Stomach (tissue), 9 donors: ENCODE measurements around the gene COL4A2. TPM values are rescaled to one million over a fixed set of nuclear protein-coding genes. Genes with fewer than 3 reads are reported as not detected.
A peak's percentile ranks its signal among the peaks of the same experiment; 100 is the strongest.

Experiments
- DNase-seq, 2 donors: peaks; one replicate each; pipeline versions ENCODE4 v3.0.0 to v3.0.0-alpha.2; 2013 to 2019
- H3K27ac ChIP-seq, 5 donors: fragments of 200-600 bp in 4 of 5; sonication (generic) in 4 of 5; one replicate each; pipeline ENCODE4 v1.5.1; 2013 to 2019; ENCODE audit warnings: mild to moderate bottlenecking in 1 of 5, moderate library complexity in 1 of 5
- H3K27me3 ChIP-seq, 3 donors: fragments of 200-600 bp; sonication (generic); one replicate each; pipeline ENCODE4 v1.5.1; 2017 to 2019; ENCODE audit warnings: mixed run types in 1 of 3
- H3K36me3 ChIP-seq, 4 donors: fragments of 200-600 bp; sonication (generic); 1 replicate in 3 of 4; 2 replicates in 1 of 4; pipeline ENCODE4 v1.5.1; 2016 to 2019
- H3K4me1 ChIP-seq, 4 donors: fragments of 200-600 bp; sonication (generic); one replicate each; pipeline ENCODE4 v1.5.1; 2016 to 2019
- H3K4me3 ChIP-seq, 4 donors: fragments of 200-600 bp; sonication (generic) in 3 of 4; one replicate each; pipeline ENCODE4 v1.5.1; 2016 to 2019; ENCODE audit warnings: mild to moderate bottlenecking in 1 of 4
- H3K9me3 ChIP-seq, 4 donors: fragments of 200-600 bp; sonication (generic); one replicate each; pipeline ENCODE4 v1.5.1; 2016 to 2019
- EP300 ChIP-seq: sonication (generic); formaldehyde crosslinking; IDR thresholded peaks from one replicate; pipeline ENCODE4 v1.6.1; 2017; ENCODE audit warnings: antibody characterized with exemption
- POLR2A ChIP-seq, 4 donors: fragments of 450-650 bp; IDR thresholded peaks; one replicate each; pipeline ENCODE4 v1.6.1; 2016; ENCODE audit warnings: antibody characterized with exemption in 4 of 4, control low read depth in 2 of 4, mild to moderate bottlenecking in 1 of 4, moderate library complexity in 1 of 4
- POLR2AphosphoS5 ChIP-seq, 3 donors: sonication (generic); formaldehyde crosslinking; IDR thresholded peaks; one replicate each; pipeline ENCODE4 v1.6.1; 2016; ENCODE audit warnings: antibody characterized with exemption in 3 of 3
- WGBS, 5 donors: extraction: QIAGEN DNeasy Blood & Tissue Kit in 3 of 5; methylation state at CpG; one replicate each; pipeline versions ENCODE4 v1.1.5 to v1.1.7; 2013 to 2018; 5-methylcytosine and 5-hydroxymethylcytosine counted together
- intact Hi-C: fragments of 100-400 bp; cut with DNase I; formaldehyde crosslinking; loops from one replicate; pipeline ENCODE4 v1.15.1; 2023; ENCODE audit warnings: low total_unique reads
- polyA plus RNA-seq, 3 donors: library from polyadenylated mRNA; stranded (reverse); fragments of 200-250 nt; gene quantifications; one replicate each; pipeline ENCODE4 v1.2.3, GENCODE V29; 2013
- total RNA-seq, 5 donors: library from RNA; depleted of rRNA; stranded (reverse); fragments of >200 nt; gene quantifications; one replicate each; pipeline versions ENCODE4 v1.1.0 to v1.2.3, GENCODE V29; 2014 to 2016
- TF ChIP-seq, protein P1 (sequence below), 7 experiments: fragments of 450-650 bp in 4 of 7; fragments of 200-600 bp in 3 of 7; sonication (generic) in 3 of 7; IDR thresholded peaks; one replicate each; pipeline ENCODE4 v1.5.1; 2016 to 2019; ENCODE audit warnings: antibody characterized with exemption in 7 of 7, control low read depth in 2 of 7, mild to moderate bottlenecking in 1 of 7
- donor health status: healthy with polysubstance abuse.
- donor health status: Bipolar disorder and iron deficiency.
- donor health status: healthy.

The COL4A2 gene
- total and polyA plus RNA-seq, 8 donors, result 24.0 to 531 (median 214) TPM

- intact Hi-C loops, result no loop called here
- no peak overlapping the region for H3K4me3 ChIP-seq
- H3K27ac ChIP-seq, result peak overlapping the region in 3 of 5 donors; percentile 2 to 51 (median 4)
- H3K4me1 ChIP-seq, result peaks cover 0 to 59% (median 24%) of the 10 kb centered on the region in 4 donors
- WGBS, 5 donors, result 76 to 91% (median 87%) methylated on average over 5 of the region's 5 CpGs
- no peak for DNase-seq
- no peaks in the 10 kb centered on the region for H3K36me3 ChIP-seq
- no peaks in the 10 kb centered on the region for H3K27me3 ChIP-seq
- no peaks in the 10 kb centered on the region for H3K9me3 ChIP-seq
- TF ChIP-seq POLR2A (IDR thresholded peaks at IDR 0.05) (no peak), POLR2AphosphoS5 (IDR thresholded peaks at IDR 0.05) (no peak), EP300 (no peak)
- TF ChIP-seq, protein P1, sequence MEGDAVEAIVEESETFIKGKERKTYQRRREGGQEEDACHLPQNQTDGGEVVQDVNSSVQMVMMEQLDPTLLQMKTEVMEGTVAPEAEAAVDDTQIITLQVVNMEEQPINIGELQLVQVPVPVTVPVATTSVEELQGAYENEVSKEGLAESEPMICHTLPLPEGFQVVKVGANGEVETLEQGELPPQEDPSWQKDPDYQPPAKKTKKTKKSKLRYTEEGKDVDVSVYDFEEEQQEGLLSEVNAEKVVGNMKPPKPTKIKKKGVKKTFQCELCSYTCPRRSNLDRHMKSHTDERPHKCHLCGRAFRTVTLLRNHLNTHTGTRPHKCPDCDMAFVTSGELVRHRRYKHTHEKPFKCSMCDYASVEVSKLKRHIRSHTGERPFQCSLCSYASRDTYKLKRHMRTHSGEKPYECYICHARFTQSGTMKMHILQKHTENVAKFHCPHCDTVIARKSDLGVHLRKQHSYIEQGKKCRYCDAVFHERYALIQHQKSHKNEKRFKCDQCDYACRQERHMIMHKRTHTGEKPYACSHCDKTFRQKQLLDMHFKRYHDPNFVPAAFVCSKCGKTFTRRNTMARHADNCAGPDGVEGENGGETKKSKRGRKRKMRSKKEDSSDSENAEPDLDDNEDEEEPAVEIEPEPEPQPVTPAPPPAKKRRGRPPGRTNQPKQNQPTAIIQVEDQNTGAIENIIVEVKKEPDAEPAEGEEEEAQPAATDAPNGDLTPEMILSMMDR (IDR thresholded peaks at IDR 0.05), result no peak
These were observed 30.5 kb upstream of the COL4A2 start for GRCh38 chr13:110276553-110276950.

- H3K27ac ChIP-seq, result peak overlapping the region in 3 of 5 donors; percentile 4 to 51 (median 37)
- intact Hi-C loops, result no loop called here
These were observed 29.6 kb upstream of the COL4A2 start for GRCh38 chr13:110277357-110277975.

GRCh38 chr13:110278859-110279258 lies 28.2 kb upstream of the COL4A2 start:
- Histone ChIP-seq H3K27ac (peak overlapping the region in 1 of 5 donors; percentile 51), H3K36me3 (no peaks in the 10 kb centered on the region), H3K27me3 (no peaks in the 10 kb centered on the region), H3K4me1 (peaks cover 0 to 82% (median 33%) of the 10 kb centered on the region in 4 donors), H3K4me3 (no peak overlapping the region), H3K9me3 (no peaks in the 10 kb centered on the region)
- intact Hi-C loops, result no loop called here
- no peak for DNase-seq
- TF ChIP-seq, protein P1 (IDR thresholded peaks at IDR 0.05), result no peak
- no peak for TF ChIP-seq POLR2AphosphoS5 (IDR thresholded peaks at IDR 0.05)
- TF ChIP-seq EP300, result no peak
- no peak for TF ChIP-seq POLR2A (IDR thresholded peaks at IDR 0.05)
- WGBS, 5 donors, result 85 to 94% (median 89%) methylated on average over 7 of the region's 7 CpGs

More at GRCh38 chr13:110277357-110277975, 29.6 kb upstream of the COL4A2 start:
- TF ChIP-seq, protein P1 (IDR thresholded peaks at IDR 0.05), result no peak
- TF ChIP-seq POLR2AphosphoS5 (IDR thresholded peaks at IDR 0.05) (no peak), EP300 (no peak), POLR2A (IDR thresholded peaks at IDR 0.05) (no peak)
- Histone ChIP-seq H3K4me1 (peaks cover 0 to 68% (median 28%) of the 10 kb centered on the region in 4 donors), H3K9me3 (no peaks in the 10 kb centered on the region), H3K4me3 (no peak overlapping the region), H3K27me3 (no peaks in the 10 kb centered on the region), H3K36me3 (no peaks in the 10 kb centered on the region)
- DNase-seq, result no peak
- WGBS, 5 donors, result 57 to 69% (median 63%) methylated on average over 5 of the region's 5 CpGs

DNA sequence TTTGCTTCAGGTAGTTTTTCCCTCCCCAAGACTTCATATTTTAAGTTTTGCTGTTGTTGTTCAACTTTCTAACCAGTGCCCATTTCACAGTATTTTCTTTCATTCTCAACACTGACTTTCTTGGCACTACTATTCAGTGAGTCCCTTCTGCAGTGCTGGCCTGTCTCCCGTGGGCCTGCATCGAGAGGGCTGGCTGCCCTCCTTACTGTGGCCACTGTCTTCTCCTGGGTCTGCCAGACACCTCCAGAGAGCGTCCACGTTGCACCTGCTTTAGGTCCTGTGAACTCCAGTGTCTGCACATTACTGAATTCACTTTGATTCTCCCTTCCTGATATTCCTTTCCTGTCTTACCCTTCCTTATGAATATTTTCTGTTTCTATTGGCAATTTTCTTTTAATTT lies 27.4 kb upstream of the COL4A2 start:
- no peaks in the 10 kb centered on the region for H3K36me3 ChIP-seq
- 62 to 83% (median 81%) methylated on average over 4 of the region's 4 CpGs for WGBS, 5 donors
- no peak for DNase-seq
- H3K27ac ChIP-seq, result peak overlapping the region in 1 of 5 donors; percentile 76
- no peaks in the 10 kb centered on the region for H3K27me3 ChIP-seq
- H3K4me1 ChIP-seq, result peaks cover under 1 to 82% (median 36%) of the 10 kb centered on the region in 4 donors
- no peak overlapping the region for H3K4me3 ChIP-seq
- intact Hi-C loops, result no loop called here
- TF ChIP-seq, protein P1 (IDR thresholded peaks at IDR 0.05), result no peak
- TF ChIP-seq POLR2A (IDR thresholded peaks at IDR 0.05) (no peak), POLR2AphosphoS5 (IDR thresholded peaks at IDR 0.05) (no peak), EP300 (no peak)
- no peaks in the 10 kb centered on the region for H3K9me3 ChIP-seq
